HepG2 (cell line): Measurements from ENCODE around the gene MYCBPAP. TPM values are rescaled to one million over a fixed set of nuclear protein-coding genes. Genes with fewer than 3 reads are reported as not detected.

ENCODE experiments used
- BATF2 ChIP-seq: sonication (generic); formaldehyde crosslinking; IDR thresholded peaks from 2 replicates; pipeline ENCODE4 v1.8.0; 2022; ENCODE audit warnings: mild to moderate bottlenecking, missing genetic modification reagents, moderate library complexity
- CEBPZ ChIP-seq: IDR thresholded peaks from 2 replicates; pipeline ENCODE4 v1.6.1; 2012; ENCODE audit warnings: low read length, improper control_type of control experiment
- HOXA3 ChIP-seq: sonication (generic); formaldehyde crosslinking; IDR thresholded peaks from 2 replicates; pipeline ENCODE4 v1.5.0; 2020; ENCODE audit warnings: missing genetic modification reagents
- KLF16 ChIP-seq, 2 experiments: sonication (generic) in 1 of 2; formaldehyde crosslinking in 1 of 2; IDR thresholded peaks; 2 replicates each; pipeline versions ENCODE4 v1.6.1 to v1.8.0; 2016 to 2023; ENCODE audit warnings: missing genetic modification reagents in 2 of 2, missing compliant biosample characterization in 1 of 2
- MAFG ChIP-seq: sonication (generic); formaldehyde crosslinking; IDR thresholded peaks from 2 replicates; pipeline ENCODE4 v1.5.1; 2020; ENCODE audit warnings: mild to moderate bottlenecking, missing genetic modification reagents
- MLXIP ChIP-seq: sonication (generic); formaldehyde crosslinking; IDR thresholded peaks from 2 replicates; pipeline ENCODE4 v1.9.0; 2021; ENCODE audit warnings: missing genetic modification reagents, borderline replicate concordance
- SP4 ChIP-seq: sonication (generic); formaldehyde crosslinking; IDR thresholded peaks from 2 replicates; pipeline ENCODE4 v1.8.1; 2023; ENCODE audit warnings: mild to moderate bottlenecking, missing genetic modification reagents
- SP5 ChIP-seq: IDR thresholded peaks from 2 replicates; pipeline ENCODE4 v1.6.1; 2016; ENCODE audit warnings: low read depth, borderline replicate concordance
- STAT6 ChIP-seq: sonication (generic); formaldehyde crosslinking; IDR thresholded peaks from 2 replicates; pipeline ENCODE4 v1.4.0; 2020; ENCODE audit warnings: missing genetic modification reagents, mild to moderate bottlenecking, borderline replicate concordance
- ZFP62 ChIP-seq: sonication (generic); formaldehyde crosslinking; IDR thresholded peaks from 2 replicates; pipeline ENCODE4 v1.4.0; 2020; ENCODE audit warnings: missing genetic modification reagents
- ZMAT3 ChIP-seq: sonication (generic); formaldehyde crosslinking; conservative IDR thresholded peaks from 2 replicates; pipeline ENCODE4 v1.7.0; 2021; ENCODE audit warnings: missing genetic modification reagents
- ZMYM4 ChIP-seq: sonication (generic); formaldehyde crosslinking; IDR thresholded peaks from 2 replicates; pipeline ENCODE4 v1.8.1; 2023; ENCODE audit warnings: mild to moderate bottlenecking, missing genetic modification reagents
- ZNF121 ChIP-seq: sonication (generic); formaldehyde crosslinking; IDR thresholded peaks from 2 replicates; pipeline ENCODE4 v1.5.0; 2020; ENCODE audit warnings: mild to moderate bottlenecking, missing genetic modification reagents
- ZNF24 ChIP-seq: fragments of 450-650 bp; IDR thresholded peaks from 2 replicates; pipeline ENCODE4 v1.6.1; 2017; ENCODE audit warnings: antibody characterized with exemption, mild to moderate bottlenecking
- ZNF275 ChIP-seq: sonication (generic); formaldehyde crosslinking; IDR thresholded peaks from 2 replicates; pipeline ENCODE4 v1.8.0; 2022; ENCODE audit warnings: missing genetic modification reagents, mild to moderate bottlenecking, inconsistent platforms, borderline replicate concordance
- ZNF441 ChIP-seq: sonication (generic); formaldehyde crosslinking; IDR thresholded peaks from 2 replicates; pipeline ENCODE4 v1.7.0; 2021; ENCODE audit warnings: missing genetic modification reagents, borderline replicate concordance
- ZNF781 ChIP-seq: sonication (generic); formaldehyde crosslinking; IDR thresholded peaks from 2 replicates; pipeline ENCODE4 v1.5.1; 2020; ENCODE audit warnings: borderline replicate concordance, mild to moderate bottlenecking, missing genetic modification reagents; ENCODE audit errors: not compliant biosample characterization
- polyA plus RNA-seq, 8 experiments: library from polyadenylated mRNA; depleted of rRNA in 3 of 8; stranded (reverse) in 7 of 8; unstranded in 1 of 8; fragments of >200 nt; fragmentation: Illumina TruSeq in 4 of 8; extraction: Trizol in 4 of 8; gene quantifications; 2 replicates each; pipeline versions ENCODE4 v1.2.1 to v1.2.3, GENCODE V29; 2011 to 2016; ENCODE audit warnings: low read depth in 4 of 8, missing spikeins in 1 of 8, mixed read lengths in 1 of 8; ENCODE audit not compliant: insufficient read depth in 1 of 8
- total RNA-seq, 5 experiments: library from RNA; depleted of rRNA; stranded (reverse); fragments of >200 nt; fragmentation: Illumina TruSeq; extraction: Trizol; gene quantifications; 2 replicates each; pipeline ENCODE4 v1.2.3, GENCODE V29; 2016; ENCODE audit warnings: low read depth in 1 of 5

The MYCBPAP gene
- total and polyA plus RNA-seq, 2 of the 13 experiments (the other 11 are each of a cell fraction or from before 2014, with no cell fraction given): 0.22 to 0.24 TPM

GRCh38 chr17:50542795-50543774 is 34.8 kb downstream of the MYCBPAP start (continued):
- TF ChIP-seq KLF16 (CRISPR knock-in tag; IDR thresholded peaks at IDR 0.05) (0 out of 4 replicates have a peak, but pooled peaks of 1 of the 2 experiments have one; percentile 76), SP5 (CRISPR knock-in tag) (peak; percentile 97), ZMYM4 (peak; percentile 71), ZNF441 (CRISPR knock-in tag) (no peak), ZNF275 (no peak), ZNF24 (no peak), BATF2 (CRISPR knock-in tag) (no peak), ZFP62 (no peak), STAT6 (CRISPR knock-in tag) (peak; percentile 83; the same call in 1 of the 2 replicates), ZMAT3 (CRISPR knock-in tag) (no peak), MAFG (CRISPR knock-in tag) (no peak), ZNF781 (peak; percentile 57), SP4 (no peak), HOXA3 (CRISPR knock-in tag) (peak; percentile 89), MLXIP (CRISPR knock-in tag) (peak; percentile 96), CEBPZ (no peak), ZNF121 (CRISPR knock-in tag) (peak; percentile 75)
